ENCODE measurements around the gene SLC23A3.

GRCh38 chr2:219214141-219214540, 44.3 kb upstream of the SLC23A3 start:
- TF ChIP-seq CTCF (IDR thresholded peaks at IDR 0.05) (no peak), POLR2A (IDR thresholded peaks at IDR 0.05) (no peak)

All from uterus (tissue), 2 donors.